Stimulated activated CD4-positive, alpha-beta T cell treated with anti-CD3 and anti-CD28 coated beads, Interleukin-4, amount 100 ng/mL, for 4 hours (primary cell): ENCODE results near the gene ALDH4A1.

Source experiments
- DNase-seq, 2 experiments: peaks; one replicate each; pipeline ENCODE4 v3.0.0-alpha.2; 2020

Gene ALDH4A1

GRCh38 chr1:18920931-18921330, 18.6 kb upstream of the ALDH4A1 start:
- DNase-seq = no peak

- DNase-seq = no peak
Measured at GRCh38 chr1:18919956-18920355, 17.6 kb upstream of the ALDH4A1 start.

DNA sequence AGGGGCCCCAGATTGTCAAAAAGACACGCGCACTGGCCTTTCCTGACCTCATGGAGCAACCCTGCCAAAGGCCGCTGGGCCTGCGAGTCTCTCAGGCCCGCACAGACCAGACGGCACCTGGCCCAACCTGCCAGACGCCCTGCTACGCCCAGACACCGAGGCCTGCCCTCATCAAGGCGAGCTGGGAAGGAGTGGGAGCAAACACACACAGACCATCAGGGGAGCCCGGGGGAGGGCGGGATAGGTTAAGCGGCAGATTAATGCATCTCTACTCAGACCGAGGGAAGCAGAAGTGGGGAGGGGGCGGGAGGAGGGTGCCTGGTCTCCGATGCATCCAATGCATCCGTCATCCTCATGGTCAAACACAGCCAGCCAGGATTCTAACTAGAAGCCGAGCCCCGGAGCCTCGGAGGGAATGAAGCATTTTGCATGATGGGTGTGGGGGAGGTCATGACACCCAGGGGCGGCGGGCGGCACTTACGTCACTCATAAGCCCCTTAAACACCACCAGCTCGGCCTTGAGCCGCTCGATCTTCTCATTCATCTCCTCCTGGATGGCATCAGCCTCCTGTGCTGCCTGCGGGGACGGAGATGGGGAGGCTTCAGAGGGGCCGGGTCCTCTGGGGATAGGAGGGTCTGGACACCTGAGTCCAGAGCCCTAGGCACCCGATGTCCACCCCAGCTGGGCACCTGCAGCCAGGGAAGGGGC, 17.0 kb upstream of the ALDH4A1 start:
- DNase-seq = no peak

DNA sequence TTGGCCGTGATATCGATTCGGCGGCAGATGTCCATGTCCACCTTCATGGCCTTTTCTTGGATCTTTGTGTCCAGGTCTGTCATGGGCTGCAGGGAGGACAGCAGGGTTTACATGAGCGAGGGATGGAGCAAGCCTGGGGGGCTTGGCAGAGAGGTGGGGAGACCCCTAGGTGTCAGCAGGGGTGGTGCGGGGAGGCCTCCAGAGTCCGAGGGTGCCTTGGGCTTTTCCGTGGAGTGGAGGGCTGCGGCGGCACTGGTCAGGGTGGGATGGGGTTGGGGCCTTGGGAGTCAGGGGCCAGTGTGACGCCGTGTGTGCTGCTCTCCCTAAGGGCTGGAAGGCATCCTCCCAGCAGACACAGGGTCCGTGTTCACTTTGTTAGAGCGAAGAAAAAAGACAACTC, 16.1 kb upstream of the ALDH4A1 start:
- no peak for DNase-seq

GRCh38 chr1:18917071-18917799, 14.9 kb upstream of the ALDH4A1 start:
- DNase-seq = no peak

- no peak for DNase-seq
Measured at GRCh38 chr1:18915341-18915740, 13.0 kb upstream of the ALDH4A1 start.

DNA sequence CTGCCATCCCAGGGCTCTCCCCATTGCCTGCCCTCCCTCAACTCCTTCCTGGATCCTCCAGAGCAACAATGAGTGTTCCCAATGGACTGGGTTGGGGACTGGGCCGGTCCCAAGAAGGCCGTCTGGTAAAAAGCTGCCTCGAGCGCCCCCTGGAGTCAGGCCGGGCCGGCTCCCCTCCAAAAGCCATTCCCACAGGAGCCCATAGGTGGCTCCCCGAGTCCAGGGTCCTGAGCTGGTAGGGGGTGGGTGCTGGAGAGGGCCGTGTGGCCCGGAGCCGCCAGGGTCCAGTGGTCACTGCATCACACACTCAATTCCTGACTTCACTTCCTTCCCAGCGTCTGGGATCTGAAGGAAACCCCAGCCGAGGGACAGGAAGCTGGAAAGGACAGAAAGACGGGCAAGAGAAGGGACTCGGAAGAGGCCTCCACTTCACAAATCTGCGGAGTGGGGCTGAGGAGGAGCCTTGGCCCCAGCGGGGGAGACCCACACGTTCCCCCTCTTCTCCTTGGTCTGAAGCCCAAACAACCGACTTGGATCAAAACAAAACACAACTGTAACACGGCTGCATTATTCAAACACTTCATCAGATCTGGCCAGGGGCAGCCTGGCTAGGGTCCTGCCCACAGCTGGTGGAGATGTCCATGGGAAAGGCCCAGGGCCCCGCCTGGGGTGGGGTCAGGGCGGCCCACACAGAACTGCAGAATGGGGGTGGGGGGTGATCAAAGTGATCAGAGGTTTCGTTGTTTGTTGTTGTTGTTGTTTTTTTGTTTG, 10.9 kb upstream of the ALDH4A1 start:
- DNase-seq = peak; percentile 61 to 81

DNA sequence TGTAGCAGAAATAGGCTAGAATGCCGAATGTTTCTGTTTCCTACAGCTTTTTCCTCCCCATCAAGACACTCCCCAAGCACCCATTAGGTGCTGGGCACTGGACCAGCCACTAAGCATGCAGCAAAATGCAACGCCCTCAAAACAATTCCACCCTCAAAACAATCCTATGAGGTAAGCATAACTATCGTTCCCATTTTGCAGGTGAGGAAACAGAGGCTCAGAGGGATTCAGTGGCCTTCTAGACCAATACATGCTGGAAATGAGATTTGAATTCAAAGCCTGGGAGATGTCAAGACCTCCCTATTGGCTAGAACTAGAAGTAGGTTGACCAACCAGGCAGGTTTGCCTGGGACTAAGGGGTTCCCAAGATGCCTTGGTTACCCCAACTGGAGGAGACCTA, 10.2 kb upstream of the ALDH4A1 start:
- DNase-seq = no peak

GRCh38 chr1:18908911-18909771, 6.8 kb upstream of the ALDH4A1 start:
- DNase-seq = peak in 1 of 2 experiments; percentile 40

DNA sequence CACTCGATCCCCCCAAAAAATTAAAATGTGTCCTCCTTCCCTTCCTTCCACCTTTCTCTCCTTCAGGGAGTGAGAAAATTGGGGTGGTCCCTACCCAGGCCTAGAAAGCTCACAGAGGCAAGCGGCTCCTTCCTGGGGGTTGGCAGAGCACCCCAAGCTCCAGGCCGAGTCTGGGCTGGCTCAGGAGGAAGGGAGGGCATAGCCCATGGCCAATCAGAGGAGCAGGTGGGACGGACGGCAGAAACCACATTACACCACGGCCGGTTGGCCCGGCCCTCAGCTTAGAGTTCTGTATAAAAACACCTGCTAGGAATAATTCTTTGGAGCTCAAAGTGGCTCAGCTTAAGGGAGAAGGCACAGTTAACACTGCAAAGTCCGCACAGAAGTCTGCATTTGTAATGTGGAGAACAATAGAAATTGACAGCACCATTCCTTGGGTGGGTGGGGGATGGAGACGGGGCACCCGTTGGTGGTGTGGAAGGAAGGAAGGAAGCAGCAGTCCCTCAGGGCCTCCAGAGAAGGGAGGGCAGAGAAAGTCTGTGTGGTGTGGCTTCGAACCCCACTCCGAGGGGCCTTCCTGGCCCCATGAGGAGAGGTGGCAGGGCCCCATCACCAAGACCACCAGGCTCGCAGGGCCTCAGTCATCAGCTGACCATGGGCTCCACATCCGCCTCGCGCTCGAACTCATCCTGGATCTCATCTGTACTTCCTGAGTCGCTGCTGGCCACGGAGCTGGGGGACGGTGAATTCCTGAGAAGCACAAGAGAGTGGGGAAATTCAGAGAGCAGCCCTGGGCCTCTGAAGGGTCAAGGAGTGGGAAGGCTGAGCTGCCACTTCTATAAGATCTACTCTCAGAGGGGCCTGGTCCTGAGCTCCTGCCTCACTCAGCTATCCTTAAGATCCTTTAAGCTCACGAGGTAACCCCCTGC, 5.8 kb upstream of the ALDH4A1 start:
- no peak for DNase-seq

GRCh38 chr1:18907021-18907916, 4.9 kb upstream of the ALDH4A1 start:
- peak; percentile 28 to 47 for DNase-seq

DNA sequence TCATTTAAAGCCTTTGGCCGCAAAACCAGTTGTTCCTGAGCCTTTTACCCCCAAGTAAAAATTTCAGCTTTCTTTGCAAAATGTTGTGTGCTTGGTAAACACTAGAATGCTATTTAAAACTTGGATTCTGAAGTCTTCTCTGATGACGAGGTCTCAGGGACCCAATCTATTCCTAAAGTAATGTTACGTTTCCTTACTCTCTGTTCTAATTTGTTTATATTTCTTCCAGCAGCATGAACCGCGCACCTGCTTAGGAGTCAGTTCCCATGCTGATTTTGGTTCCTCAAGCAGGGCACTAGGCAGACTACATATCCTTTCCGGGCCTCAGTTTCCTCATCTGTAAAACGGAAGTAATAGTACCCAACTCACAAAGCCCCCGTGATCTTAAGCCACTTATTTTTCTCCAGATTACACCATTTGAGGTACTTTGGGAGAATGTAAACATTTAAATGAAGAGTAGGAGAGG, 969 bp upstream of the ALDH4A1 start:
- DNase-seq = no peak

- no peak for DNase-seq
Measured at GRCh38 chr1:18901952-18902522, 318 bp downstream of the ALDH4A1 start.

DNA sequence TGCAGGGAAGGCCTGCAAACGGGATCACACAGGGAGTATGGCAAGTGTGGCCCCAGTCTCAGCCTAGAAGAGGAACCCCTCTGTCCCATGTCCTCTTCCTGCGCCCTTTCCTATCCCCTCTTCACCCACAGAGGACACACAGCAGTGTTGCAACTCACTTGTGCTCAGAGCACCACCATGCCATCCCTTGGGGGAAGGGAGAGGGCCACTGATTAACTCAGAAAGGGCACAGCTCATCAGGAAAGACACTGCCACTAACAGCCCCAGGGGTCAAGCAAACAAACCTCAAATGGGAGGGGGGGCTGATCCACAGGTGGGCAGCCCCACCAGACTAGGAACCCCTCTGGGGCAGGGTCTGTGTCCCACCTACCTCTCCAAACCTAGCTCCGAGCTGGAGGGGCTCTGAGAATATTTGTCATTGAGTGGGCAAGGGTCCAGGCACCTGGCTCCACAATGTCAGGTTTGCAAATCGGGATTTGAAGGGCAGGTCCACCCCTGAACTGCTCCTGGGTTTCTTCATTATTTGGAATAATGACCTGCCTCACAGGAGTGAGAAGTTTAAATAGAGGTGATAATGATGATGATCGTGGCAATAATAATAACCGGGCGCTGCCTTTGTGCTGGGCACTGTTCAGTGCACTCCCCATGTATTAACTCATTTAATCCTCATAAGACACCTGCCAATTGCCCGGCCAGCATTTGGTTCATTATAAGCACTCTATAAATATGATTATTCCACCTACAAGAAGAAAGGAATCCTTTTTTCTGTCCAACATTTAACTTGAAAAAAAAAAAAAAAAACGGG, 1.0 kb downstream of the ALDH4A1 start:
- no peak for DNase-seq

- no peak for DNase-seq
Measured at GRCh38 chr1:18900303-18900841, 2.0 kb downstream of the ALDH4A1 start.

DNA sequence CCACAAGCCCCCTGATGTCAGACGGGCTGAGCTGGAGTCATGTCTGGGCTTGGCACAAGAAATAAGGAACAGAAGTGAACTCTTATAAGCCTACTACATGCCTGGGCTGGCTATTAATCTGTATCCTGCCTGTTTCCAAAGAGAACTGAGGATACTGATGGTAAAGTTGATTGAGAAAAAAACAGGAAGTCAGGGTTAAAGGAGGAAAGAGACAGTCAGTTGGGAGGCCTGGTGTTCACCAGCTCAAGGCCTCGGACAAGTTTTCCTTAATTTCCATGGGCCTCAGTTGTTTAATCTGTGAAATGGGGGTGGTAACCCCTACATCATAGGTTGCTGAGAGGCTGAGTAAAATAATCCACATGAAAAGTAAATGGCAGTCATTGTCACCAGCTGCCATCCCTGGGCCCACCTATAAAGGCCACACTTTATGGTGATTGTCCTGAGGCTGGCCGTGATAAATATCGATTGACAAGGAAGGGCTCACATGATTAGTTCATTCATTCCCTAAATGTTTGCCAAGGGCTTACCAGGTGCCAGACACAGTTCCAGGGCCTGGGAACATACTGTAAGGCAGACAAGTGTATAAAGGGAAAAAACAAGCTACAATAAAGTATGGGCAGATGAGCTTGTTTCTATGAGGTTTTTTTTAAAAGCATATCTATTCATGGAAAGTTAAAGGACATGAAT, 2.8 kb downstream of the ALDH4A1 start:
- no peak for DNase-seq

- DNase-seq = no peak
Measured at GRCh38 chr1:18898567-18898966, 3.8 kb downstream of the ALDH4A1 start.

GRCh38 chr1:18895317-18895716, 7.0 kb downstream of the ALDH4A1 start:
- DNase-seq = no peak
